Measurements from ENCODE around the gene SERPINB12. TPM values are rescaled to one million over a fixed set of nuclear protein-coding genes. Genes with fewer than 3 reads are reported as not detected.

The SERPINB12 gene
- total RNA-seq, 1 experiment from 2014 or later = not detected

DNA sequence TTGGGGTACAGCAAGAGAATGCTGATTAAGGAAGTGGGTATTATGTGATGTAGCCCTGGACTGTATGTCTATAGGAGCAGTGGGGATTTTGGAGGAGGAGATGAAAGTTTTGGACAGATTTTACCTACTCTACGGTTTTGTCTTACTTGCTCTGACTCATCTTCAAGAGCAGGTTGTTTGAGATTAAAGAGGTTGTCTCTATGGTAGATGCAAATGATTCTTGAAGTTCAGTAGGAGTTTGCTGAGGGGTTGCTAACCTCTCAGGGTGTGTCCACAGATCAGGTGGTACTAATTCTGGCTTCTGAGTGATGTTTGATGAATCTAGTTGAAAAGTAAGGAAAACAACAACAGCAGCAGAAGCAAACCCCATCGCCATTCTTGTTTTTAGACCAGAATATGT is 9.7 kb upstream of the SERPINB12 start:
- no peak for DNase-seq (ENCODE audit: low spot score)
- no TSS peak for BruUV-seq (replicated peaks)
- H3K4me3 ChIP-seq (ENCODE audit: low read depth, low read length, poor library complexity, severe bottlenecking) = no peak overlapping the region
- POLR2A ChIA-PET (ENCODE audit: low non-redundant PET) = no interaction called here
- no peaks in the 10 kb centered on the region for H3K27me3 ChIP-seq (replicated peaks; ENCODE audit: insufficient read depth, low read depth, low read length, poor library complexity)
- no peaks in the 10 kb centered on the region for H3K36me3 ChIP-seq (ENCODE audit: insufficient read depth, low read length, poor library complexity, severe bottlenecking)
- intact Hi-C loops (cut with micrococcal nuclease; ENCODE audit: unreplicated experiment) = no loop called here
- no peaks in the 10 kb centered on the region for H3K4me1 ChIP-seq (ENCODE audit: insufficient read depth, low read length, poor library complexity, severe bottlenecking)
- no peak overlapping the region for H3K27ac ChIP-seq (ENCODE audit: low read depth, low read length, poor library complexity, severe bottlenecking)
- CTCF ChIA-PET = no interaction called here
- H3K9me3 ChIP-seq (ENCODE audit: low read depth, low read length, poor library complexity, severe bottlenecking) = no peaks in the 10 kb centered on the region
- no peak for TF ChIP-seq EZH2 (IDR thresholded peaks at IDR 0.05; ENCODE audit: borderline replicate concordance, low read depth, low read length, poor library complexity, severe bottlenecking)
- TF ChIP-seq, protein P1, sequence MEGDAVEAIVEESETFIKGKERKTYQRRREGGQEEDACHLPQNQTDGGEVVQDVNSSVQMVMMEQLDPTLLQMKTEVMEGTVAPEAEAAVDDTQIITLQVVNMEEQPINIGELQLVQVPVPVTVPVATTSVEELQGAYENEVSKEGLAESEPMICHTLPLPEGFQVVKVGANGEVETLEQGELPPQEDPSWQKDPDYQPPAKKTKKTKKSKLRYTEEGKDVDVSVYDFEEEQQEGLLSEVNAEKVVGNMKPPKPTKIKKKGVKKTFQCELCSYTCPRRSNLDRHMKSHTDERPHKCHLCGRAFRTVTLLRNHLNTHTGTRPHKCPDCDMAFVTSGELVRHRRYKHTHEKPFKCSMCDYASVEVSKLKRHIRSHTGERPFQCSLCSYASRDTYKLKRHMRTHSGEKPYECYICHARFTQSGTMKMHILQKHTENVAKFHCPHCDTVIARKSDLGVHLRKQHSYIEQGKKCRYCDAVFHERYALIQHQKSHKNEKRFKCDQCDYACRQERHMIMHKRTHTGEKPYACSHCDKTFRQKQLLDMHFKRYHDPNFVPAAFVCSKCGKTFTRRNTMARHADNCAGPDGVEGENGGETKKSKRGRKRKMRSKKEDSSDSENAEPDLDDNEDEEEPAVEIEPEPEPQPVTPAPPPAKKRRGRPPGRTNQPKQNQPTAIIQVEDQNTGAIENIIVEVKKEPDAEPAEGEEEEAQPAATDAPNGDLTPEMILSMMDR (conservative IDR thresholded peaks at IDR 0.05; ENCODE audit: low read depth, low read length) = no peak

DNA sequence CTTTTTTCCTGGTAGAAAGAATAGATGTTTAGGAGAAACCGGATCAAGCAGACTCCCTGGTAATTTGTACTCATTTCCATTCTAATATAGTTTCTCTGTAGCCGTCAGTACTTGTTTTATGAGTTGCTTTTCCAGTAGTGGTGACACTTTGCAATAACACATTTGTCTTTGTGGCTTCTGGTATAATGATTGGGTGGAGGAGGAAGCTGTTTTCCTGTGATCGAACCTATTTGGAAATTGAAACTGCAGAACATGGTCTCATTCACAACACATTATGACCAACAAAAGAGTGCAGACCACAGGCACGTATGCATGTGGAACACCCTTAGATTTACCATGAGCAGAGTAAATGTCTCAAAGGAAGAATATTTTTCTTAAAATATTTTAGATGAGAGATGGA is 7.6 kb upstream of the SERPINB12 start:
- ChIA-PET POLR2A (ENCODE audit: low non-redundant PET) (no interaction called here), CTCF (no interaction called here)
- no peak for DNase-seq (ENCODE audit: low spot score)
- no peak overlapping the region for H3K4me3 ChIP-seq (ENCODE audit: low read depth, low read length, poor library complexity, severe bottlenecking)
- BruUV-seq (replicated peaks) = no TSS peak
- no peak overlapping the region for H3K27ac ChIP-seq (ENCODE audit: low read depth, low read length, poor library complexity, severe bottlenecking)
- H3K4me1 ChIP-seq (ENCODE audit: insufficient read depth, low read length, poor library complexity, severe bottlenecking) = peaks cover 4% of the 10 kb centered on the region
- TF ChIP-seq, protein P1 (conservative IDR thresholded peaks at IDR 0.05; ENCODE audit: low read depth, low read length) = no peak
- TF ChIP-seq EZH2 (IDR thresholded peaks at IDR 0.05; ENCODE audit: borderline replicate concordance, low read depth, low read length, poor library complexity, severe bottlenecking) = no peak
- H3K36me3 ChIP-seq (ENCODE audit: insufficient read depth, low read length, poor library complexity, severe bottlenecking) = no peaks in the 10 kb centered on the region
- H3K9me3 ChIP-seq (ENCODE audit: low read depth, low read length, poor library complexity, severe bottlenecking) = no peaks in the 10 kb centered on the region
- intact Hi-C loops (cut with micrococcal nuclease; ENCODE audit: unreplicated experiment) = no loop called here
- H3K27me3 ChIP-seq (replicated peaks; ENCODE audit: insufficient read depth, low read depth, low read length, poor library complexity) = no peaks in the 10 kb centered on the region

DNA sequence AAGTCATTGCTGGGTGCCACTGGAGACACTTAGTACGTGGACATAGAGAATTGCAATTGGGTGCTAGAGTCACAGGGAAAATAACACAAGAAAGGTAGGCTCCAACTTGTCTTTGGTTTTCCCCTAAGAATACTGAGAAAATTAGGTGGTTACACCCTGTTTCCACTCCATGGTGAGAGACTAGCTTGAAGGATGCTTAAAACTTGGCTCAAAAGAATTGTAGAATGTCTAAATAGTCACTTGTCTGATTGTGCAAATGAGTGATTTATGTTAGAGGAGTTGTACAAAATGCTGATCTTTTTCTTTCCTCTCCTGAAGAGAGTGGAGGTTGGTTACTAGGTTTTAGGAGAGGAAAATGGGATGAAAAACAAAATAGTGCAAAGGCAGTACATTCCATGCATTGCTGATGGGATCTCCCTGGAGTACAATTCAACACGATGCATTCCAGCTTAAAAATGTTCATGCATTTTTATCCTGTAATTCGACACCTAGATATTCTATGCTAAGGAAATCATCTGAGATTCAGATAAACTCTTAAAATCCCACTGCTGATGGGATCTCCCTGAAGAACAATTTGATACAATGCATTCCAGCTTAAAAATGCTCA is 2.2 kb upstream of the SERPINB12 start:
- Histone ChIP-seq H3K4me1 (ENCODE audit: insufficient read depth, low read length, poor library complexity, severe bottlenecking) (peaks cover 19% of the 10 kb centered on the region), H3K27ac (ENCODE audit: low read depth, low read length, poor library complexity, severe bottlenecking) (peak overlapping the region; percentile 38), H3K36me3 (ENCODE audit: insufficient read depth, low read length, poor library complexity, severe bottlenecking) (no peaks in the 10 kb centered on the region), H3K27me3 (replicated peaks; ENCODE audit: insufficient read depth, low read depth, low read length, poor library complexity) (no peaks in the 10 kb centered on the region), H3K9me3 (ENCODE audit: low read depth, low read length, poor library complexity, severe bottlenecking) (no peaks in the 10 kb centered on the region), H3K4me3 (ENCODE audit: low read depth, low read length, poor library complexity, severe bottlenecking) (no peak overlapping the region)
- BruUV-seq (replicated peaks) = no TSS peak
- intact Hi-C loops (cut with micrococcal nuclease; ENCODE audit: unreplicated experiment) = no loop called here
- peak; percentile 76 for DNase-seq (ENCODE audit: low spot score)
- CTCF ChIA-PET = interaction anchor here (1.1 kb wide), 1 partner anchor 38 kb away, joined by 3 read pairs; no protein-coding TSS in a partner anchor
- POLR2A ChIA-PET (ENCODE audit: low non-redundant PET) = no interaction called here
- TF ChIP-seq, protein P1 (conservative IDR thresholded peaks at IDR 0.05; ENCODE audit: low read depth, low read length) = no peak
- no peak for TF ChIP-seq EZH2 (IDR thresholded peaks at IDR 0.05; ENCODE audit: borderline replicate concordance, low read depth, low read length, poor library complexity, severe bottlenecking)
